Measurements from ENCODE around the gene NOP53. TPM values are rescaled to one million over a fixed set of nuclear protein-coding genes. Genes with fewer than 3 reads are reported as not detected.

NOP53 gene
- total and polyA plus RNA-seq, 2 of the 13 experiments (the other 11 are each of a cell fraction or from before 2014, with no cell fraction given), result 53.9 to 141 TPM

GRCh38 chr19:47704024-47704423 is 41.3 kb upstream of the NOP53 start:
- Histone ChIP-seq H3K9ac (ENCODE audit: insufficient read depth, low read depth, low read length) (no peak overlapping the region), H3K4me2 (ENCODE audit: low read depth, low read length) (no peak overlapping the region), H2AFZ (ENCODE audit: low read length) (no peak overlapping the region), H3K79me2 (ENCODE audit: insufficient read depth, low read length) (no peaks in the 10 kb centered on the region), H3K4me3 (replicated peaks in 1 of 3; ENCODE audit: insufficient read depth in 1 of 3, low read depth in 2 of 3, low read length in 3 of 3) (no peak overlapping the region), H4K20me1 (ENCODE audit: insufficient read depth, low read length) (no peaks in the 10 kb centered on the region), H3K27ac (ENCODE audit: extremely low read length, insufficient read depth, low read length) (no peak overlapping the region), H3K27me3 (ENCODE audit: control insufficient read depth in 1 of 2, insufficient read depth in 2 of 2, low read length in 2 of 2) (no peaks in the 10 kb centered on the region; a peak in 1 of 5 replicates), H3K4me1 (ENCODE audit: insufficient read depth, low read length) (no peaks in the 10 kb centered on the region), H3K9me3 (ENCODE audit: low read length) (no peaks in the 10 kb centered on the region), H3K36me3 (replicated peaks in 1 of 2; ENCODE audit: control insufficient read depth in 1 of 2, insufficient read depth in 2 of 2, low read length in 2 of 2) (peaks cover 0 to 5% of the 10 kb centered on the region in 2 experiments; a peak in 1 of 5 replicates)
- ATAC-seq, result no peak
- DNase-seq (ENCODE audit: low spot score), result no peak
- in situ Hi-C loops (cut with HindIII; ENCODE audit: extremely low pct_ligation_motif_present, low pct_unique_long_range_greater_than_20kb), result loop anchor here (5.0 kb wide), 1 partner anchor 38 kb away; no protein-coding TSS in a partner anchor
- TF ChIP-seq E2F2 (CRISPR knock-in tag; IDR thresholded peaks at IDR 0.05; ENCODE audit: borderline replicate concordance), result no peak
- TF ChIP-seq ZNF124 (CRISPR knock-in tag; IDR thresholded peaks at IDR 0.05), result no peak
- no peak for TF ChIP-seq ARHGAP35 (CRISPR knock-in tag; IDR thresholded peaks at IDR 0.05; ENCODE audit: borderline replicate concordance)
- TF ChIP-seq TCF7L2 (IDR thresholded peaks at IDR 0.05; ENCODE audit: low read depth, low read length), result no peak
- TF ChIP-seq TBP (CRISPR knock-in tag; IDR thresholded peaks at IDR 0.05), result no peak
- TF ChIP-seq PAWR (CRISPR knock-in tag; IDR thresholded peaks at IDR 0.05; ENCODE audit: borderline replicate concordance), result no peak
- TF ChIP-seq RNF2 (conservative IDR thresholded peaks at IDR 0.05; ENCODE audit: low read depth), result no peak
- TF ChIP-seq ZNF644 (CRISPR knock-in tag; IDR thresholded peaks at IDR 0.05; ENCODE audit: low read depth), result no peak
- TF ChIP-seq ZBTB46 (CRISPR knock-in tag; IDR thresholded peaks at IDR 0.05; ENCODE audit: borderline replicate concordance), result no peak
- TF ChIP-seq ATF3 (CRISPR knock-in tag; IDR thresholded peaks at IDR 0.05), result no peak
- TF ChIP-seq MATR3 (CRISPR knock-in tag; IDR thresholded peaks at IDR 0.05), result no peak
- no peak for TF ChIP-seq NFRKB (IDR thresholded peaks at IDR 0.05)
- no peak for TF ChIP-seq FOXJ3 (CRISPR knock-in tag; IDR thresholded peaks at IDR 0.05; ENCODE audit: borderline replicate concordance)
- TF ChIP-seq ETV5 (CRISPR knock-in tag; IDR thresholded peaks at IDR 0.05; ENCODE audit: borderline replicate concordance), result no peak
- TF ChIP-seq PPARG (CRISPR knock-in tag; conservative IDR thresholded peaks at IDR 0.05), result no peak
- no peak for TF ChIP-seq ZNF12 (CRISPR knock-in tag; IDR thresholded peaks at IDR 0.05)
- TF ChIP-seq ZNF710 (CRISPR knock-in tag; IDR thresholded peaks at IDR 0.05; ENCODE audit: borderline replicate concordance), result no peak
- no peak for TF ChIP-seq PRPF4 (IDR thresholded peaks at IDR 0.05; ENCODE audit: low read depth, low read length, poor library complexity, severe bottlenecking)
- TF ChIP-seq ZGPAT (CRISPR knock-in tag; IDR thresholded peaks at IDR 0.05), result no peak
- no peak for FAIRE-seq
- CTCF ChIA-PET (ENCODE audit: low intra/inter-chr PET ratio, low total read pairs), result no interaction called here
- POLR2A ChIA-PET, result no interaction called here
- BruUV-seq (replicated peaks), result no TSS peak
- 76% methylated on average over 11 of the region's 11 CpGs for WGBS (ENCODE audit: low lambda C conversion rate)
- intact Hi-C loops (cut with micrococcal nuclease; ENCODE audit: unreplicated experiment), result no loop called here
